GM12878 (cell line): ENCODE data around the gene PCNX1. TPM values are rescaled to one million over a fixed set of nuclear protein-coding genes. Genes with fewer than 3 reads are reported as not detected.

Source experiments
- ATAC-seq: fragments of 200-7000 bp; cut with Tn5 transposase; 3 replicates; pipeline ENCODE4 v1.9.1; 2020; ENCODE audit warnings: mild to moderate bottlenecking, moderate library complexity
- BruUV-seq: library from RNA; stranded (reverse); fragments of 400-500 nt; replicated peaks from 2 replicates; lab custom pipeline; 2021; lab: Mats Ljungman, UMichigan
- CTCF ChIA-PET: fragments of 300-600 bp; sonication (Branson Sonifier 250); formaldehyde crosslinking; extraction: SDS; loops from one replicate; lab custom pipeline; 2021; ENCODE audit warnings: inconsistent platforms; lab: Yijun Ruan, JAX
- POLR2A ChIA-PET: fragments of 350-600 bp; formaldehyde crosslinking; extraction: SDS; loops from one replicate; lab custom pipeline; 2021; ENCODE audit warnings: inconsistent platforms; lab: Charles Lee
- RAD21 ChIA-PET: fragments of 300-600 bp; sonication (Branson Sonifier 250); formaldehyde crosslinking; loops from one replicate; lab custom pipeline; 2023; ENCODE audit warnings: antibody characterized with exemption; ENCODE audit not compliant: unreplicated experiment; lab: Charles Lee
- SMC1A ChIA-PET: fragments of 300-600 bp; sonication (Branson Sonifier 250); formaldehyde crosslinking; loops from one replicate; lab custom pipeline; 2023; ENCODE audit not compliant: unreplicated experiment, uncharacterized antibody; lab: Charles Lee
- DNase-seq: peaks from one replicate; pipeline ENCODE4 v3.0.0-alpha.2; 2011; ENCODE audit warnings: low read depth, low spot score
- FAIRE-seq: peaks from 3 replicates; lab custom pipeline; 2011; peaks lifted over from hg19 to GRCh38; lab: Jason Lieb, UNC
- H2AFZ ChIP-seq: 2 replicates; pipeline ENCODE4 v1.6.0; 2011; ENCODE audit warnings: low read depth, low read length, control low read depth; ENCODE audit not compliant: control insufficient read depth
- H3K27ac ChIP-seq: 2 replicates; pipeline ENCODE4 v1.5.1; 2011; ENCODE audit warnings: control low read depth; ENCODE audit not compliant: control insufficient read depth, insufficient read depth
- H3K27me3 ChIP-seq, 2 experiments: replicated peaks in 1 of 2; 2 replicates each; pipeline versions ENCODE4 v1.6.0 to v1.6.1; 2011; ENCODE audit warnings: low read length in 1 of 2; ENCODE audit not compliant: control insufficient read depth in 2 of 2, insufficient read depth in 2 of 2
- H3K36me3 ChIP-seq, 2 experiments: 2 replicates each; pipeline ENCODE4 v1.5.1; 2011; ENCODE audit warnings: low read length in 1 of 2; ENCODE audit not compliant: control insufficient read depth in 2 of 2, insufficient read depth in 2 of 2
- H3K4me1 ChIP-seq: 2 replicates; pipeline ENCODE4 v1.6.1; 2011; ENCODE audit warnings: mild to moderate bottlenecking, low read length, moderate library complexity, mixed read lengths; ENCODE audit not compliant: control insufficient read depth, insufficient read depth
- H3K4me2 ChIP-seq: 2 replicates; pipeline ENCODE4 v1.6.0; 2011; ENCODE audit warnings: control low read depth; ENCODE audit not compliant: control insufficient read depth, insufficient read depth
- H3K4me3 ChIP-seq: fragments of 200-600 bp; sonication (generic); 2 replicates; pipeline ENCODE4 v1.5.1; 2016
- H3K79me2 ChIP-seq: 2 replicates; pipeline ENCODE4 v1.6.0; 2011; ENCODE audit warnings: low read length; ENCODE audit not compliant: control insufficient read depth, insufficient read depth
- H3K9ac ChIP-seq: 2 replicates; pipeline ENCODE4 v1.8.0; 2011; ENCODE audit warnings: low read length, control low read depth, mixed read lengths; ENCODE audit not compliant: control insufficient read depth, insufficient read depth
- H3K9me3 ChIP-seq: replicated peaks from 3 replicates; pipeline ENCODE4 v1.5.1; 2011; ENCODE audit warnings: mild to moderate bottlenecking, low read length; ENCODE audit not compliant: control insufficient read depth, insufficient read depth
- H4K20me1 ChIP-seq: 2 replicates; pipeline ENCODE4 v1.6.0; 2011; ENCODE audit not compliant: control insufficient read depth, insufficient read depth
- BCLAF1 ChIP-seq: fragments of 450-650 bp; IDR thresholded peaks from 2 replicates; pipeline ENCODE4 v1.6.1; 2017; ENCODE audit warnings: antibody characterized with exemption, mild to moderate bottlenecking, moderate library complexity
- CHD4 ChIP-seq: fragments of 200-600 bp; sonication (generic); IDR thresholded peaks from 2 replicates; pipeline ENCODE4 v1.6.1; 2016; ENCODE audit warnings: mild to moderate bottlenecking
- CTCF ChIP-seq, 3 experiments: IDR thresholded peaks in 2 of 3; conservative IDR thresholded peaks in 1 of 3; 2 replicates each; pipeline ENCODE4 v1.5.1; 2011; ENCODE audit warnings: low read depth in 3 of 3, low read length in 3 of 3, mild to moderate bottlenecking in 3 of 3, control low read depth in 2 of 3, moderate library complexity in 2 of 3, inconsistent platforms in 1 of 3, mixed read lengths in 1 of 3; ENCODE audit not compliant: control insufficient read depth in 2 of 3, insufficient read depth in 1 of 3; ENCODE audit errors: extremely low read depth in 1 of 3
- IKZF1 ChIP-seq: fragments of 450-650 bp; conservative IDR thresholded peaks from 2 replicates; pipeline ENCODE4 v1.6.1; 2017; ENCODE audit warnings: antibody characterized with exemption, mild to moderate bottlenecking
- IRF4 ChIP-seq: IDR thresholded peaks from 2 replicates; pipeline ENCODE4 v1.6.1; 2011; ENCODE audit warnings: low read depth, low read length
- NKRF ChIP-seq: fragments of 450-650 bp; conservative IDR thresholded peaks from 2 replicates; pipeline ENCODE4 v1.6.1; 2017; ENCODE audit warnings: mild to moderate bottlenecking, moderate library complexity
- PAX5 ChIP-seq: IDR thresholded peaks from 2 replicates; pipeline ENCODE4 v1.6.1; 2011; ENCODE audit warnings: low read depth, low read length, borderline replicate concordance
- WGBS: methylation state at CpG from one replicate; pipeline ENCODE4 v1.1.6; 2016; ENCODE audit warnings: low lambda C conversion rate; ENCODE audit not compliant: insufficient replicate concordance, insufficient coverage; ENCODE audit errors: missing lambda C conversion rate; 5-methylcytosine and 5-hydroxymethylcytosine counted together
- in situ Hi-C: fragments of 300-500 bp; cut with MboI; formaldehyde crosslinking; loops from 9 replicates; pipeline ENCODE4 v1.14.3; 2018; ENCODE audit warnings: mixed read lengths
- intact Hi-C: fragments of 100-400 bp; cut with micrococcal nuclease; formaldehyde crosslinking; loops from one replicate; pipeline ENCODE4 v1.14.2; 2022; ENCODE audit not compliant: unreplicated experiment
- polyA plus RNA-seq, 11 experiments: library from polyadenylated mRNA; depleted of rRNA in 4 of 11; unstranded in 6 of 11; stranded (reverse) in 5 of 11; fragments of >200 nt; fragmentation: Nextera tagmentation in 4 of 11; fragmentation: Illumina TruSeq in 1 of 11; extraction: Ambion mirVana in 4 of 11; extraction: Trizol in 1 of 11; gene quantifications; 1 replicate in 1 of 11; 2 replicates in 10 of 11; pipeline versions ENCODE4 v1.2.1 to v1.2.3, GENCODE V29; 2011 to 2016; ENCODE audit warnings: inconsistent platforms in 2 of 11, missing spikeins in 2 of 11, low read depth in 1 of 11
- total RNA-seq, 4 experiments: library from RNA; depleted of rRNA in 3 of 4; stranded (reverse); fragments of >200 nt in 3 of 4; fragmentation: Illumina TruSeq in 1 of 4; extraction: Trizol in 1 of 4; gene quantifications; 2 replicates each; pipeline versions ENCODE4 v1.2.1 to v1.2.3, GENCODE V29; 2013 to 2021

Gene PCNX1
- total and polyA plus RNA-seq, 10 of the 15 experiments (the other 5 are each of a cell fraction or from before 2014, with no cell fraction given), result 4.6 to 53.9 (median 20.5) TPM

DNA sequence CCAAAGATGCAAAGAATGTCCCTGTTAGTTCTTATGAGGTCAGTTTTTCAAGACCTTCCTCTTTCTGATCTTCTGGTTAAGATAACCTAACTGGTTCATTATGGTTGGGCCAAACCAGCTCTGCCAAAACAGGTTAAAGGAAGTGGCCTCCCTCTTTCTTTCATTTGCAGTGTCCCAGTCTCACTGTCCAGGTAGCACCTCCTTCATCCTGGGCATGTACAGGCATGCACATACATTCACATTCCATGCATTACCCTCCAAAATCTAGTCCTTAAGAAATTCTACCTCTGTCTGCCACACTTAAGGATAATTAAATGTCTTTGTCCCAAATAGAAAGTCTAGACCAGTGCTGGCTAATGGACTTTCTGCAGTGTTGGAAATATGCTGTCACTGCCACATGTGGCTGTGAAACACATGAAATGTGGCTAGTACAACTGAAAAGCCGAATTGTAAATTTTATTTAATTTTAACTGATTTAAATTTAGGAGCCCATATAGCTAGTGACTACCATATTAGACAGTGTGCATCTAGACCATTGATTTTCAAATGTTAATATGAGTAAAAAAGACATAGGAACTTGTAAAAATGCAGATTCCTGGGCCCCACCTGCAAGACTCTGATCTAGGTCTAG is 169.3 kb downstream of the PCNX1 start:
- Histone ChIP-seq H3K4me1 (no peaks in the 10 kb centered on the region), H3K4me2 (no peak overlapping the region), H2AFZ (no peak overlapping the region), H3K27ac (no peak overlapping the region), H3K9me3 (peaks cover 23% of the 10 kb centered on the region), H3K36me3 (peaks cover 10 to 49% of the 10 kb centered on the region in 2 experiments), H3K4me3 (no peak overlapping the region), H3K27me3 (no peaks in the 10 kb centered on the region), H3K79me2 (no peaks in the 10 kb centered on the region), H4K20me1 (no peaks in the 10 kb centered on the region), H3K9ac (no peak overlapping the region)
- in situ Hi-C loops, result no loop called here
- BruUV-seq, result no TSS peak
- ChIA-PET RAD21 (no interaction called here), CTCF (no interaction called here), SMC1A (interaction anchor here (1.1 to 1.4 kb wide), 2 partner anchors 11 to 13 kb away, joined by 3 read pairs; no protein-coding TSS in a partner anchor), POLR2A (interaction anchor here (0.5 kb wide), 1 partner anchor 327 kb away, joined by 4 read pairs; no protein-coding TSS in a partner anchor)
- intact Hi-C loops, result no loop called here
- 91% methylated on average over 1 of the region's 1 CpG for WGBS
- DNase-seq, result no peak
- no peak for ATAC-seq
- TF ChIP-seq PAX5, result no peak
- TF ChIP-seq CHD4, result no peak
- no peak for TF ChIP-seq BCLAF1
- no peak for TF ChIP-seq IKZF1
- TF ChIP-seq CTCF (IDR thresholded peaks at IDR 0.05 in 2 of 3, conservative IDR thresholded peaks at IDR 0.05 in 1 of 3; ENCODE audit: control insufficient read depth in 2 of 3, extremely low read depth in 1 of 3, insufficient read depth in 1 of 3, low read depth in 3 of 3, low read length in 3 of 3), result no peak
- TF ChIP-seq IRF4, result no peak
- no peak for TF ChIP-seq NKRF
- no peak for FAIRE-seq
